Measurements from ENCODE around the gene RASL11B.

RASL11B gene

DNA sequence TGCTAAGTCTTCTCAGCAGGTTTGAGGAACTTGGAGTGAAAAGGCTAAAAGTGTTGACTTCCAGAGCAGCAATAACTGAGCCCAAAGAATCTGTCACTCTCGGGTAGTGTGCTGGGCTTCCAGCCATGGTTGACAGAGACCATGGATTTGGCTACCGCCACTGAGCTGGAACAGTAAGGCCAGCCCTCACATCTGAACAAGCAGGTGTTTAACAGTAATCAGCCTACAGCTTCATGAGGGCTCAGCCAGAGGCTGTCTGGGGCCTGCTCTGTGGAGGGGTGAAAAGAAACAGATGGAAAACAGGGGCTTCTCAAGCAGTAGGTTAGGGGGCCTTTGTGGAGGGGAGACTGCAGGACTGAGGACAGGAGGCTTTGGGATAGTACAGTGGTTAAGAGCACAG is 14.9 kb downstream of the RASL11B start:
- no peak for DNase-seq

DNA sequence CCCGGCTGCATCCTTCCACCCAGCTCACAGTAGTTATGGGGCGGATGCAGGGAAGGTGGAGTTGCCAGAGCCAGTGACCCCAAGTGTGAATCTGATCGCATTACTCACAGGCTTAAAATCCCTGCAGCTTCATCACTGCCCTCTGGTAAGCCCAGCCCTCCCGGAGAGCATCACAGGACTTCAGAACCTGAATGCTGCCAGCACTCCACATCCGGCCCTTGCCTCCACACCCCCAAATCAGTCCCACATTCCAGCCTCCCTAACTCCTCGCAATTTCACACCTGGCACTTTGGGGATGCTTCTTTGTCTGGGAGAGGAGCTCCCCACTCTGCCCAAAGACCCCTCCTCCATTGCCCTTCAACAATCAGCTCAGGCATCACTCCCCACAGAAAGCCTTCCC is 15.6 kb downstream of the RASL11B start:
- DNase-seq = no peak

DNA sequence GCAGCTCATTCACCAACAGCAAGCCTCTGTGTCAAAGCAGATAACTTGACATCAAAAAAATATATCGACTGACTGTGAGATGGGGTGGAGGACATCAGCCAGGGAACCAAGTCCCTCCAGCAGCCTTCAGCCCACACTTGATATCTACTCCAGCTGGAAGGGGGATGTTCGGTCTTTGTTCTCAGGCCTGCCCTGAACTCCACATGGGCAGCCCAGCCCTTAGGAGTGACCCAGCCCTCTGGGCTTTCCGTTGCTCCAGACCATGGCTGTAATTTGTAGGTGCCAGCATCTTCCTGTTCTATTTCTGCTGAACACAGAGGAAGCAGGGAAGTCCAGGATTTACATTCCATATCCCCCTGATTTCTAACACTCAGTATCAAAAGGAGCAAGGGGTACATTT is 17.4 kb downstream of the RASL11B start:
- no peak for DNase-seq

DNA sequence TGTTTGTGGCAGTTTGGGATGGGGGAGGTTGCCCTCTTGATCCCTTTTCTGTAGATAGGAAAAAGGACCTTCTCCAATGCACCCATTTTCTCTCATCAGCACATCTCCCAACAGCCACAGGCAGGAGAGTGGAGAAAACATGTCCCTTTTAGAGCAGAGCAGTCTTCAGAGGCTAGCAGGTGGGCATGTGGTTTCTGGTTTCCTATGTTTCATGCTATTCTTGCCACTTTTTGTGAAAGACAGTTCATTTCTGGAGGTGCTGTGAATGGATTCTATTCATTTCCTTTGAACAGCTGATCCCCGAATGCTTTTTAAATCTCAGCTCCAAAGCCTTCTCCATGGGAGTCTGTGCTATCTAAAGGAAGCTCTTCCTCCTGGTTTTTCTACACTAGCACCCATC is 18.9 kb downstream of the RASL11B start:
- no peak for DNase-seq

DNA sequence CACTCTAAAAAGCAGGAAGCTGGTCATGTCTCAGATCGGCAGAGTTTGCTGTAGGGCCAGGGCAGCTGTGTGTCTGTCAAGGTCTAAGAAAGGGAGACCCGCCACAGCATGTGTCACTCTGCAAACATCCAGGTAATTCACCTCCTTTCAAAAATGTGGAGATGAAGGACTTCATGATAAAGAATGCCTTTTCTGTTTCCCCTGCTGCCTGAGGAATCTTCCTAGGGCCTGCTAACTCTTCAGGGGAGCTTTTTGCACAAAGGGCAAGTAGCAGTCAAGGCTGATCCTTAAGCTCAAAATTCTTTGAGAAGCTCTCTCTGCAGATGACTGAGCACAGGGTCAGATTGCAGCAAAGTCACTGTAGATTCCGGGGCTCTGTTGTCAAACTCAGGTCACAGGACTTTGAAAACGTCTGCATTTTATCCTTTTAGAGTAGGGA is 21.1 kb downstream of the RASL11B start:
- no peak for DNase-seq

DNA sequence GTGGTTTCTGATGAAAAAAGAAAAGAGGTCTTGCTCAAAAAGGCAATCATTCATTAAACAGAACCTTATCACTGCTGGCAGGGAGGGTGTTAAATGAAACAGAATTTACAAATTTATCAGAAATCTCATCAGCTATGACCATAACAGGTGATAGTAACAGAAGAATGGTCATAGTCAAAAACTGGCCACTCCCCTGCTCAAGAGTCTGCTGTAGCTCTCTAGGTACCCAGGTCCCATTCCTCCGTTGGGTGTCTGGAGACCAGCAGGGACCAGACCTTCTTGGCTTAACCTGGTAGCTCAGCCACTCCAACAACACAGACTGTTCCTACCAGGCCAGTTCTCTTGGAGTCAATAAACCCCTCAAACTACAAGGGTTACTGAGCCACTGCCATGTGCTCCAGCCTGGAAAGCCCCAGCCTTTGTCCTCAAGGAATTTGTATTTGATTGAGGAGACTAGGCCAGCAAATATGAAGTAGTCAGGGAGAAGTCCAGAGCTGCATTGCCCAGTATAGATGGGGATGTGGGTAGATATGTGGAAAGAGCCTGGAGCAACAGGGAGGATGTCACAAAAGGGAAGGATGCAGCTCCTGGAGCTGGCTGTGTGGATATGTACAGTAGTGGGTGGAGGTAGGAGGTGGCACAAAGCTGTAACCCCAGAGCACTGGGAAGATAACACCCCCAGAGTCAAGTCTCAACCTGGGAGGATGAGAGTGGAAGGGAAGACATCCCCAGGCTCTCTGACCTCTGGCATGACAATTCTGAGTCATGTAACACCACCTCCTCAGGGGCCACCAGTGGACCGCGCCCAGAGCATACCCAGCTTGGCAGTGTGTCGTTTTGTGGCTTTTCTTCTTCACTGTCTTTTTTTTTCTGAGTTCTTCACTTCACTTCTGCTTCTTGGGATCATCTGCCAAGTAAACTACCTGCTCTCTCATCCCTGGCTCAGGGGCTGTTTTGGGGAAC is 21.9 kb downstream of the RASL11B start:
- no peak for DNase-seq

DNA sequence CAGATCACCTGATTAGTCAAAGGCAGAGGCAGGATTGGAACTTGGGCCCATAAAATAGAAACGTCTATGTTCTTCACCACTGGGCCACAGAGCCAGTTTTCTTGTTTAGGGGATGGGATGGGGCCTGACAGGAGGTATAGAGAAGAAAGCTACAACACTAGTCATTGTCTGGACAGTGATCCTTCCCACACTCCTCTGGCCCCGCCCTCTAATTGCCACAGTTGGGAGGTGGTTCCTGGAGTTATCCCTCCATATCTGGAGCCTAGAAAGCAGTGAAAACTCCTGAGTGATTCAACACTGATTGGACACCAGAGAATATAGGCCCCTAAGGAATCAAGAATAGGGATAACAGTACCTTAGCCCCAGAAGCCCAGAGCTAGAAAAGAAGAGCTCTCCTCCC is 22.9 kb downstream of the RASL11B start:
- no peak for DNase-seq

DNA sequence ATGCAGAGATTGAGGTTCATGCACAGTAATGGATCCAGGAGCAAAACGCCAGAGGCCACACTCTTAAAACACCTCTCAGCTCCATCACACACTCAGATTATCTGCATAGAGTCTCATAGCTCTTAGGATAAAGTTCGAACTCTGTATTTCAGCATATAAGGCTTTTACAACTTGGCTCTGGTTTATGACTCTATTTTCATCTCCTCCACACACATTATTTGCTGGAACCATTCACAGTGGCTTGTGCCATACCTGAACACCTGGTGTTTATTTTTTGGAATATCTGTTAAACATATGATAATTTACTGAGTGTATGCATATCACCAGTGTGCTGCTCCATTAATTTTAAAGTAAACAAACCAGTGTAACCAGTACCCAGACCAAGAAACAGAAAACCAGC is 27.2 kb downstream of the RASL11B start:
- DNase-seq = no peak

DNA sequence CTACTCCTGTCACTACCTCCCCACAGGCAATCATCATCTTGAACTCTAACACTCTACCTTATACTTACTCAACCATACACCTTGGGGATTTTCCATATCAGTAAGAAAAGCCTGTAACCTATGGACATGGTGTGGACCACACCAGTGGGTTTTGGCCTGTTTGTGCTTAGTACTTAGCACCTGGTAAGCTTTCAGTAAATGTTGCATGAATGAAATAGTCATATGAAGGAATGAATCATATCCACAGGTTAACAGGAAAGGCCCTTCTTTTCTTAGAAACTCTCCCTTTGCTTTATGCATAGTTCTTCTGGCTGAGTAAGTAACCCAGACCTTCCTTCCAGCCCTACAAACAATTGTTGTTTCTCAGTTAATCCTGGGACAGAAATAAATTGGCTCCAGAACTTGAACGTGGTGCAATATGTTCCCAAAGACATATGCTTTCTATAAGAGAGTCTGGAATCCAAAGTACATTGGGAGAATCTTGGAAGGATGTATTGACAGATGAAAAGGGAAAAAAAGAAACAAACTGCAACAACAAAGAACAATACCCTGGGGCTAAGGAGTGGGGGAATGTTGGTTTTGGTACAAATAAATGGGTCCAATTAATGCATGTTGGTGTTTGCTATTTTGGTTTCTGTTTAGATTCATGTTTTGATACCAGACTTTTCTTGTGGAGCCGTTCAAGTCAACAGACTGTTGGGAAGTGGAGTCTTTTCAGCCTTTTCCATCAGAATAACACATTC is 27.8 kb downstream of the RASL11B start:
- no peak for DNase-seq

DNA sequence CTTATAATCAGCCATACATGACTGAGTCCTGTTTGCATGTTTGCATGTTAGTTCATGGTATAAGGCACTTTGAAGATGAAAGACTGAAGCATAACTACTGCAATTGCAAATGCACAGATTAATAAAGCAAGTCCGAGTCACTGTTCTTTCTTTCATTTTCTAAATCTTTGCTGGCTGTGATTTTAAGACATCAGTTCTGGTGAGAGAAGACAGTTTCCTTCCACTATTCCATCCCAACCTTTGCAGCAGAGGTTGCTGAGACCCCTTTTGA is 28.3 kb downstream of the RASL11B start:
- DNase-seq = no peak

DNA sequence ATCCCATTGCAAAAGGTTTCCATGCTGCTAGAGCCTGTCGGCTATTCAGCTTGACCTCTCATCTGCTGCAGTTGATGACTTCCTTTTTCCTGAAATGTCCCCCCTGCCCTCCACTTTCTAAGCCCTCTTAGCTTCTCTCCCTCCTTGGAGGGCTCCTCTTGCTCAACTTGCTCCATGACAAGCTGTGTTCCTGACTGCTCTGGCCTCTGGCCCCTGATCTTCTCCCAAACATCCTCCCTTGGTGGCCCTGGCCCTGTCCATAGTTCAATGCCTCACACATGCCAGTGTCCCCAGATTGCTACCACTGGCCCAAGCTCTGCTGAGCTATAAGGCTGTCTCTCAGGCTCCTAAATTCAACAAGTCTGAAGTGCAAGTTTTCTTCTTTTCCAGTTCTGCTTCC is 29.6 kb downstream of the RASL11B start:
- no peak for DNase-seq

DNA sequence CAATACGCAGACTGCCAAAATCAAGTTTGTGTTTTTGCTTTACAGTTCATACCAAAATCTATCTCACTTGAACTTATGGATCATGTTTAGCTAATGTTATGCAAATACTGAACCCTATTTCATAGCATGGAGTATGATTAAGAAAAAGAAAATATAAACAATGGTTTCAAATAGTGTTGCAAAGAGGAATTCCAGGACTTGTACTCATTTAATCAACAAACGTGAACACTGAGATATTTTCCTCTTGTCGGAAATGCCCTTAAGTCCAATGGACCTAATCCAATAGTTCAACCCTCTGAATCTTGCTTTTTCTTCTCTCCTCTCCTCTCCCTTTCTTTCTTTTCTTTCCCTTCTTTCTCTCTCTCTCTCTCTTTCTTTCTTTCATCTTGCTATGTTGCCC is 30.8 kb downstream of the RASL11B start:
- no peak for DNase-seq

DNA sequence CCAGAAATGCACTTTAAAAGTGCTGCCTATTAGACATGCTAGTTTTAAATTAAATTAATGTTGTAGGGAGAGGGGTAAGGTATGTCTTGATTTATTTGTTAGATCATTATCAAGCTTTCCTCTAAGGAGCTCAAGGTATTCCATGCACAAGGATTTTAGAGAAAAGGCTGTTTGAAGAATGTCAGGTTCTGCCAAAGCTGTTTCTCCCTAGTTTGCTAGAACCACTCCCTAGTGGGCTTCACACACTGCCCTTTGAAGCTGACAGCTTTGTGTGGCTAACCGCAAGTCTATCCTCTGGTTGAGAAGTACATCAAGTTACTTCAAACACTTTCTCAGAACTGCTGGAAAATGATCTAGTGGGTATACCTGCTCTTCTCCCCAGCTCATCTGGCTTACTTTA is 32.3 kb downstream of the RASL11B start:
- DNase-seq = no peak

DNA sequence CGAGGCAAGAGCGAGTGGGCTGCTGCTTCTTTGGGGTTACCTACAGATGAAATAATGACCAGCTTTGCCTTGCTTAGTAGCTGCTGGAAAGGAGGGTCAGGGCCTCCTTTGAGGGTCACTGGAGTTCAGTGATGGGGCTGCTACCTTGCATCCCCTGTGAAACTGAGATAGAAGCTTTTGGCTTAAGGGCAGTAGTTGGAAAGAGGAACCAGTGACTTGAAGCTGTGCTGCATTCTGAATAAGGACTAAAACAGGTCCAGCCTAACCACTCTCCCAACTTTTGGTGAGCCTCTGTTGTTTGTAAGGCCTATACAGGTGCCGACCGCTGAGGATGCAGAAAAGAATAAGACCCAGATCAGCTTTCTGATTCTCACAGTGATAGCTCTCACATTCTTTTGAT is 41.2 kb downstream of the RASL11B start:
- no peak for DNase-seq

DNA sequence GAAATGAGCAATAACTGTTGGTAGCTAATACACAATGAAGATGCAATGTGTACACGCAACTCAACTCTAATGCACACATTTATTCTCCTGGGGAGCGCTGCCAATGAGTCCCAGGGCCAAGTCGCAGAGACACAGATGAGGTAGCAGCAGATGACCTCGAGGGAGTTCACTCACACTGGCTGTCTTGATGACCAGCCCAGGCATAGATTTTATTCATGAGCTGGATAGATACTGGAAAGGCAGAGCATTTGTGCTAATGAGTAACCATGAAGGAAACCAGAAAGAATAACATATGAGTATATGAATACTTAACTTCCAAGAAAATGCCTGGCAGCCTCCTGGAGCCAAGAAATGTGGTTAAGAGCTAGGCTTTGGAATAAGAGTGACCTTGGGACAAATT is 42.3 kb downstream of the RASL11B start:
- no peak for DNase-seq

DNA sequence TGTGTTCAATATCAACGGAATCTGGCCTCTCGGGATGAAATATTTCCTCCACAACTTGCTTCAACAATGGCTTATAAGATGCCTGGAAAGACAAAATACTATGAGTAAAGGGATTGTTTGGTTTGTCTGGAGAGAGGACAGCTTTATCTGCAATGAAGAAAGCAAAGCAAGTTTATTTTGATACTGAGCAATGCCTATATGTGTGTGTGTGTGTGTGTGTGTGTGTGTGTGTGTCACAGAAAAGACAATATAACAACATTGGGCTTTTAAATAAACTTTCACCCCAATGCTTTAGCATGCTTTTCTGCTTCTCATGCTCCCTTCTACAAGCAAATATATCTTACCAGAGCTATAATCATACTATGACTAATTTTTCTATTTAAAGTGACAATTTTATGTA is 45.4 kb downstream of the RASL11B start:
- DNase-seq = no peak

DNA sequence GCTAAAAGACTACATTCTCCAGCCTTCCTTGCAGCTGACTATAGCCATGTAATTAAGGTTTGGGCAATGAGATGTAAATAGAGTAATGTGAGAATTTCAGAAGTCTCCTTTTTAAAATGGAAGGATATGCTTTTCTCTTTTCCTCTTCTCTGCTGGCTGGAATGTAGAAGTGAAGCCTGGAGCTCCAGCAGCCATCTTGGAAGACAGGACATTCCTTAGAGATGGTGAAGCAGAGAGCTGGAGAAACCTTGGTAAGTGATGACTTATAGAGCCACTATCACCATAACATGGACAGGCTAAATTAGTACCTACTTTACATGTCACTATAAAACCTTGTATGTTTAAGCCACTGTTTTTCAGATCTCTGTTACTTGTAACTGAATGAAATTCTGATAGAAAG is 48.0 kb downstream of the RASL11B start:
- no peak for DNase-seq

DNA sequence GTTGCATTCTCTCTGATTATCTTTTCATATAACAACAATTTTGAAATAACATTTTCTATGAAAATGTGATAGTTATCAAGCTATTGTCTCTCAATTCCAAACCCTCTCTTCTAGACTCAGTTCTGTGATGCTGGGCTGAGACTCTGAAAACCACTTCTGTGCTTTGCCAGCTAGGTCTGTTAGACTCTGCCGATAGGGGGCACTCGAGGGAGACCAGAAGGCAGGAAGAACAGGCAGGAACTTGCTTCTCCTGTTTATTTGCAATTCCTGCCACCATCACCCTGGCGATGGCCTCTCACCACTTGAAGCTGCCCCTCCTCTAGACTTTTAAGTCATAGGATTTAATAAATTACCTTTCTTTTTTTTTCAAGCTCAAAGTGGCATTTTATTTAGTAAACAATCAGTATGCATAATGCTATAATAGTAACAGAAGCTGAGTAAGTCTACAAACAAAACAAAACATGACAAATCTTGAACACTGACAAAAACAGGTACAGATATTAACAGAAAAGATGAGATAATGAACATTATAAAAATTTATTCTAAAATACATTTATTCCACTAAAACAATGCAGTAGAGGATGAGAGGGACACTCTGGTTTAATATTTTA is 49.7 kb downstream of the RASL11B start:
- DNase-seq = peak; percentile 28 to 62

DNA sequence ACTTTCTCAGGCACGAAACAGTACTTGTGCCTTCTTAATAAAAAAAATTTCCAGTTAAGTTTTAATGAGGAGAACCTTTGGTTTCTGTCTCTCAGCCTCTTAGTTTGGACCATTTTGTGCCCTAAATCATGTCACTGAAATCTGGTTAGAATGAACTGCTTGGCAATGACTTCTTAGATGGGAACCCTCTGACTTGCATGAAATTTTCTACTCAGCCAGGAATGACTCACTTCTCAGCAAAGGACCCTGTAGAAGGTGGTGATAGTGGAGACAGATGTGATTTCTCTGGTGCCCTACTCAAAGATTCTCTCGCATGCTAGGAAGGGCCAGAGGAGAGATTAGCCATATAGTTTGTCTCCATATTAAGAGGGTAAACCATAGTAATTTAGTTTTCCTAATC is 50.5 kb downstream of the RASL11B start:
- DNase-seq = no peak

DNA sequence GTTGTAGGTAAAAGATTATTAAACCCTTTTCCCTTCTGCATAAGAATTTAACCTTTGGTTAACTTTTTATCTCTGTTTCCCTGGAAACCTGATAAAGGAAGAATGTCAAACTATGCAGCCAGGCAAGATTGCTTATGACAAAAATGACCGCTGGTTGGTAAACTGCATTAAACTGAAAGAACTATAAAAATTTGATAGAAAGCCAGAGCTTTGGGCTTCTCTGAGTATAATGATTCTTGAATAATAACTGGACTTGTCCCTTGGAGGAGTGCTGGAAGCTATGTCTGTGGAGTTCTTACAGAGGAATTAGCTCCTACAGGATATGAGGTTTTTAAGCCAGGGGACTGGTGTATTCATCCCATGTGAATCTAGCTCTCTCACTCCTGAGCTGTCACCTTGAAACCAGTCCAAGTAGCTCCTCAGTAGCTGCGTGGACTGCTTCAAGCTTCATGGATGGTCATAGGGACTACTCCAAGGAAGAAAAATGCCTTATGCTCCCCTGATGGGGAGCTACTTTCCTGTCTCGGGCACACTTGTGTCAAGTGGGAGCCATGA is 52.0 kb downstream of the RASL11B start:
- DNase-seq = no peak

DNA sequence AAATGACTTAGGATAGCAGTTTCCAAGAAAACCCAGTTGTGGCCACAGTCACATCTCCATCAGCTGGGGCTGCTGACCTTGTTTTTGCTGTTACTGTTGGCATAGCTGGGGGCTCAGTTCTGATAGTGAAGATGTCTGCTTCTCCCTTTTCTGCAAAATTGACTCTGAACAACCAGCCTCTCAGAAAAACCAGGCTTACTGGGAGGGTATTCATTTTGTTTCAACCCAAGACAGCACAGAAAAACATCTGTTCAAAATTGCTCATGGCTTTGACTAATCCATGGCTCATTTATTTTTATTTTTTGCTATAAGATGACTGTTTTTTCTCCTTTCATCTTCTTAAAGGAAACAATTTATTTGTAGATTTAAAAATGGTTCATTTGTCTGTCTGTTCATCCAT is 53.1 kb downstream of the RASL11B start:
- DNase-seq = no peak

DNA sequence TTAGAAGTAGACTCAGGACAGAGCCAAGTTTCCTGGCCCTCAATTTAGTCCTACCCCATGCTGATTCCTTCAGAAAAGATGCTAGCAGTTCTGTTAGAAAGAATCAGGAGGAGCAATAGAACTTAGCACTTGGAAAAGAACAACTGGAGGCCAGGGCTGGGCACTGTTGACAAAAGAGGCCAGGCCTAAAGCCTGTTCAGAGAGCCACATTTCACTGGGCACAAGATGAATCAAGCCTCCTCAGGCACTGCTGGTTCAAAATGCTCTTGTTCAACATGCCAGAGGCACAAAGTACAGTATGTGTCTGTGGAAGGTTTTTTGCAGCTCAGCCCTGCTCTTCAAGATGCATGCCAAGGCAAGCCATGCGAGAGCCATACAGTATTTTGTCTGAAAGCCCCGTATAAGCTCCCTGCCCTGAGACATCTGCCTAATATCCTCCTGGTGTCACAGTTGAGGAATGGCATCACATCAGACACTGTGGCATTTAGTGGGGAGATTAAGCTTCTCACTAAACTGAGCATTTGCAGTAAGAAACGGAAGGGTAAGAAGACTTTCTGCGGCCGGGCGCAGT is 53.7 kb downstream of the RASL11B start:
- DNase-seq = no peak

Data from AML-193 (cell line).